BLaER1 (cell line): ENCODE results near the gene KLHL40.
A peak's percentile ranks its signal among the peaks of the same experiment; 100 is the strongest.

Source experiments
- H3K27ac ChIP-seq: shearing (Covaris generic); formaldehyde crosslinking; 2 replicates; pipeline ENCODE4 v1.8.1; 2022
- H3K27me3 ChIP-seq: shearing (Covaris generic); formaldehyde crosslinking; 2 replicates; pipeline ENCODE4 v1.8.1; 2022
- H3K36me3 ChIP-seq: shearing (Covaris generic); formaldehyde crosslinking; 2 replicates; pipeline ENCODE4 v1.8.1; 2022
- H3K4me1 ChIP-seq: shearing (Covaris generic); formaldehyde crosslinking; 2 replicates; pipeline ENCODE4 v1.8.1; 2022
- H3K4me2 ChIP-seq: shearing (Covaris generic); formaldehyde crosslinking; 2 replicates; pipeline ENCODE4 v1.8.1; 2022
- H3K4me3 ChIP-seq: shearing (Covaris generic); formaldehyde crosslinking; 2 replicates; pipeline ENCODE4 v1.8.1; 2022
- H3K9ac ChIP-seq: shearing (Covaris generic); formaldehyde crosslinking; 2 replicates; pipeline ENCODE4 v1.8.1; 2022
- H3K9me3 ChIP-seq: shearing (Covaris generic); formaldehyde crosslinking; 2 replicates; pipeline ENCODE4 v1.8.1; 2022
- H4K20me1 ChIP-seq: shearing (Covaris generic); formaldehyde crosslinking; 2 replicates; pipeline ENCODE4 v1.8.1; 2022
- Cebpa-rat ChIP-seq: shearing (Covaris generic); IDR thresholded peaks from 2 replicates; pipeline ENCODE4 v1.8.1; 2022

KLHL40 gene

GRCh38 chr3:42736081-42736480 is 50.7 kb downstream of the KLHL40 start:
- H3K4me2 ChIP-seq, result no peak overlapping the region
- no peaks in the 10 kb centered on the region for H3K27me3 ChIP-seq
- no peak overlapping the region for H3K4me3 ChIP-seq
- H3K27ac ChIP-seq, result no peak overlapping the region
- no peaks in the 10 kb centered on the region for H3K36me3 ChIP-seq
- H4K20me1 ChIP-seq, result no peaks in the 10 kb centered on the region
- no peaks in the 10 kb centered on the region for H3K9me3 ChIP-seq
- TF ChIP-seq Cebpa-rat, result no peak
- H3K9ac ChIP-seq, result no peak overlapping the region
- H3K4me1 ChIP-seq, result peaks cover 21% of the 10 kb centered on the region

DNA sequence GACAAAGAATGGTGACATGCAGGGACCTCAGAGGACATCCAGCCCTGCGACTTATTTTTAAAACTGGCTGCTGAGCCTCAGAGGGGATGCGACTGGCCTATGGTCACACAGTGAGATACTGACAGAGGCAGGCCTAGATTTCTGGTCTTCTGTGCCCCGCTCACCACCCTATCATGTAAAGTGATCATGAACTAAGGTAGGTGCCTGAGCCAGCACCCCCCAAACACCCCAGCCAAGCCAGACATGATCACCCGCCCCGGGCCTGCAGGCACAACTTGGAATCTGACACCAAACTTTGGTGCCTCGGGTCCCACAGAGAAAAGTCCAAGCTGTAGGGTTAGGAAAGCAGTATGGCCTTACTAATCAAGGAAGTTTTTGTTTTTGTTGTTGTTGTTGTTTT is 51.2 kb downstream of the KLHL40 start:
- Histone ChIP-seq H3K36me3 (no peaks in the 10 kb centered on the region), H3K9me3 (no peaks in the 10 kb centered on the region), H4K20me1 (no peaks in the 10 kb centered on the region), H3K9ac (no peak overlapping the region), H3K4me1 (peaks cover 22% of the 10 kb centered on the region), H3K4me2 (no peak overlapping the region), H3K27ac (no peak overlapping the region), H3K4me3 (no peak overlapping the region), H3K27me3 (no peaks in the 10 kb centered on the region)
- no peak for TF ChIP-seq Cebpa-rat

- TF ChIP-seq Cebpa-rat, result no peak
- Histone ChIP-seq H3K36me3 (no peaks in the 10 kb centered on the region), H3K27ac (peak overlapping the region; percentile 46), H3K9ac (no peak overlapping the region), H3K4me3 (no peak overlapping the region), H3K4me1 (peaks cover 25% of the 10 kb centered on the region), H3K27me3 (no peaks in the 10 kb centered on the region), H4K20me1 (no peaks in the 10 kb centered on the region), H3K9me3 (no peaks in the 10 kb centered on the region), H3K4me2 (peak overlapping the region; percentile 51)
These were observed 54.2 kb downstream of the KLHL40 start for GRCh38 chr3:42739401-42740158.

DNA sequence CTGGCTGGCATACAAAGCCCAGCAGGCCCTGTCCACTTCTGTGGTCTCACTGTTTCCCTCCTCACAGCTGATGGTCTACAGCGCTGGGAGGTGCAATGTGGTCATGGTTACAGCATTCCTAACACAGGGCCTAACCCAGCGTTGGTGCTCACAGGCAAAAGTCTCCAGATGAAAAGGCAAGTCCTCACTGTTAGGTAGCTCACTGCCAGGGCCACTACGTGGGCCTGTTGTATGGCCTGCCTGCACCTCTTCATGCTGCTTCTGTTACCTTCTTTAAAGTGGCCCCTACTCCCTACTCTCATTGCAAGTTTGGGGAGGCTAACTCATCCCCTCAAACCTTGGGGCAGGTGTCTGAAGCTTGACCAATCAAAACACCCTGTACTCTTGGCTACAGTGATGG is 56.5 kb downstream of the KLHL40 start:
- no peak overlapping the region for H3K27ac ChIP-seq
- no peaks in the 10 kb centered on the region for H3K36me3 ChIP-seq
- H3K4me1 ChIP-seq, result peaks cover 25% of the 10 kb centered on the region
- H3K9ac ChIP-seq, result no peak overlapping the region
- no peaks in the 10 kb centered on the region for H4K20me1 ChIP-seq
- H3K4me3 ChIP-seq, result no peak overlapping the region
- no peaks in the 10 kb centered on the region for H3K27me3 ChIP-seq
- no peaks in the 10 kb centered on the region for H3K9me3 ChIP-seq
- no peak for TF ChIP-seq Cebpa-rat
- no peak overlapping the region for H3K4me2 ChIP-seq
